GF-D8 (cell line): ENCODE results near the gene CCER1.

Experiments used
- DNase-seq: peaks from one replicate; lab custom pipeline; 2025; lab: John Stamatoyannopoulos, UW

The CCER1 gene

DNA sequence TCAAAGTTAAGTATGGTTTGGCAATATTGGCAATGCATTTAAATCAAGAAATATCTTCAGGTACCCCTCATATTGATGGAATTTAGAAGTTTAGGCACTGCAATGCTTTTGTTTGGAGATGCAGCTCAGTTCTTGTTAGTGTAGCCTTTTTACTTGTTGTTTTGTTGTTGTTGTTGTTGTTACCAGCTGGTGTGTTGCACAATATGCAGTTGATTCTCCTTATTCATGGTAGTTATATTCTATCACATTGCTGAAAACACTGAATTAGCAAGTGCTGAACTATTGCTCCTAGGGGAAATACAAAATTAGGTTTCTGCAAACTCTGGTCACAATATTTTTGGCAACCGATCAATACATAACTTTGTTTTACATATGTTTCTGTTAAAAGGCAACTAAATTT lies 34.8 kb downstream of the CCER1 start:
- no peak for DNase-seq

DNA sequence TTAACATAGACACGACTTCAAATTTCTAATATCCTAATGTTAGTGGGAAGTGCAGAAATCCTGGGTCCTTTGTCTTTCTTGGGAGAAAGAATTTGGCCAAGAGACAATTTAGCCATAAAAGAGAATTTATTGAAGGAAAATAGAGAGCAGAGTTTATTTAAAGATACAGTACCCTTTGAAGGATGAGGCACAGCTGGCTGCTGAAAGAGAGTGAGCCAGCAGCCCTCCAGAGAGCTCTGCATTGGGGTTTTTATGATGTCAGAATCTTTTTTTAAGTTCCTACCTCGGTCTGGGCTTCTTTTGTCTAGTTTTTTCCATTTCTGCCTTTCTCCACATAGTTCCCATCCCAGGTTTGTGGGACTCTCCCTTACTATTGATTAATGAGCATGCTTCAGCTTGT lies 37.5 kb downstream of the CCER1 start:
- no peak for DNase-seq

DNA sequence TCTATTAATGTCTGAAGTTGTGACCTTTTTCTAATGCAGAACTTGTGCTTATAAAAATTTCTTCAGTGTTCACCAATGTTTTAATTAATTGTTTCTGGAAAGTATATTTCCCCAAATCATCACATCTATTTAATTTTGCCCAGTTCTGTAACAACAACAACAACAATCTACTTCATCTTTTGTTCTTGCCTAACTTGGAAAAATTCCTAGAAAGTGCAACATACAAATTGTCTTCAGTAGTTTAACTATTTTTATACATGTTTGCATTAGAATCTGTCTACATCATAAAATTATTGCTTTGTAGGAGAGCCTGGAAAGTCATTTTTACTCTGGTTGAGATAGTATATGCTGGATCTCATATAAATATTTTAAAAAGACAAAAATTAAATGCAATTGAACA lies 38.5 kb downstream of the CCER1 start:
- DNase-seq: no peak

DNA sequence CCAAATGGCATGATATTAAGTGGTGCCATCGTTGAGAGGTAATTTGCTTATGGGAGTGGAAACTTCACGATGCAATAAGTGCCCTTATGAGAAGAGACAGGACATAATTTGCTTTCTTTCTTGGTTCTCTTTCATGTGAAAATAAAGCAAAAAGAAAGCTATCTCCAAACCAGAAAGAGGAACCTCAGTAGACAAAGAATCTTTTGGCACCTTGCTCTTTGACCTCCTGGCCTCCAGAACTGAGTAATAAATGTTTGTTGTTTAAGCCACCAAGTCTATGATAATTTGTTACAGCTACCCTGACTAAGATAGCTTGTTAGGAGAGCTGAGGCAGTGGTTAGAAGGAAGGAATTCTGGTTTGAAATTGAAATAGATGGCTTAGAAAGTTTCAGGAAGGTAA lies 39.6 kb downstream of the CCER1 start:
- DNase-seq: no peak

DNA sequence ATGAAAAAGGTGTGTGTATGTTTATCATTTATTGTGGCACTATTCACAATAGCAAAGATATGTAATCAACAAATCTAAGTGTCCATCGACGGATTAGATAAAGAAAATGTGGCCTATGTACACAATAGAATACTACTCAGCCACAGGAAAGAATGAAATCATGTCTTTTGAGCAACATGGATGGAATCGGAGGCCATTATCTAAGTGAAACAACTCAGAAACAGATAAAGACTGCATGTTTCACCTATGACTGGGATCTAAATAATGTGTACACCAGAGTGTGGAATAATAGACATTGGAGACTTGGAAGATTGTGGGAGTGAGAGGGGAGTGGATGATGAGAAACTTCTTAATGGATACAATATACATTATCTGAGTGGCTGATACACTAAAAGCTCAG lies 44.0 kb downstream of the CCER1 start:
- no peak for DNase-seq

DNA sequence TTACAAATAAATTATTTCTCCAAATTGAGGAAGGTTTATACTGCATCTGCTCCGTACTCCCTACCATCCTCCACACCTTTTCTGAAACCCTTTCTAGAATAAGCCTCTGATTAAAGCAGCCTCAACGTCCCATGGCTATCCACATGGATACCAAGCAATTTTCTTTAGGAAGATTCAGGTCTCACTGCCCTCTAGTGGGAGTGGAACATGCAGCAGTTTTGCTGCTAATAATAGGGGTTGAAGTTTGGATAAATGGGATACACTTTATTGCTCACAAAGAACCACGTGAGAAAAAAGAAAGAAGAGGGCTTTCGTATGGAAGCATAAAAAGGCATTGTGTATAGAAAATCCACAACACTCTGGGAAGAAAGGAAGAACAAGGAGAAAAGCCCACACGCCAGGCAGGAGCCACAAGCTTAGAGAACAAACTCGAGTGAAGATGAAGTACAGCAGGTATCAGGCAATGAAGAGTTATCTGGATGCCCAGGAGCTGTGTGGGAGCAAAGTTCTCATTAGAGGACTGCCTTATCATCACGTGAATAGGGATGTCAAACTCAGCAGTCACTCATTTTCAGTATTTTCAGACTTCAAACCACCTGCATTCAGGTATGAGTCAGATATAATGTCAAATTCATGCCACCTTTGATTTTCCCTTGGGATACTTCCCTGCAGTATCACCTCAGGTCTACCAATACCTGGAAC lies 45.8 kb downstream of the CCER1 start:
- DNase-seq: no peak

DNA sequence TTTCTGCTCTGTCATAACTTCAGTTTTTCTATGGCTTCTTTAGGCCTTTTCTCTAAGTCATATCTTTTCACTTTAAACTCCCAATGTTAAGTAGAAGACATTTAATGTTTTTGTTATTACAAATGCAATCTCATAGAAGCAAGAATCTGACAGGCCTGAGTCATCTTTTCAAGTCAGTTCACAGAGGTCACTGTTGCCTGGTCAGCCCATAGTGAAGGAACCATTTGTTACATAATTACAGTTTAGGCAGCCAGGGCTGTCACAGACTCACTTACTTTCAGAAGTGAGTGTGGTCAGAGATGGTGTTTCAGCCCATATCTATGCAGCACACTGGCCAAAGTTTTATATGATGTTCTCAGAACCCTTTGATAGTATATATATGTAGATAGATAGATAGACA lies 46.5 kb downstream of the CCER1 start:
- DNase-seq: no peak

DNA sequence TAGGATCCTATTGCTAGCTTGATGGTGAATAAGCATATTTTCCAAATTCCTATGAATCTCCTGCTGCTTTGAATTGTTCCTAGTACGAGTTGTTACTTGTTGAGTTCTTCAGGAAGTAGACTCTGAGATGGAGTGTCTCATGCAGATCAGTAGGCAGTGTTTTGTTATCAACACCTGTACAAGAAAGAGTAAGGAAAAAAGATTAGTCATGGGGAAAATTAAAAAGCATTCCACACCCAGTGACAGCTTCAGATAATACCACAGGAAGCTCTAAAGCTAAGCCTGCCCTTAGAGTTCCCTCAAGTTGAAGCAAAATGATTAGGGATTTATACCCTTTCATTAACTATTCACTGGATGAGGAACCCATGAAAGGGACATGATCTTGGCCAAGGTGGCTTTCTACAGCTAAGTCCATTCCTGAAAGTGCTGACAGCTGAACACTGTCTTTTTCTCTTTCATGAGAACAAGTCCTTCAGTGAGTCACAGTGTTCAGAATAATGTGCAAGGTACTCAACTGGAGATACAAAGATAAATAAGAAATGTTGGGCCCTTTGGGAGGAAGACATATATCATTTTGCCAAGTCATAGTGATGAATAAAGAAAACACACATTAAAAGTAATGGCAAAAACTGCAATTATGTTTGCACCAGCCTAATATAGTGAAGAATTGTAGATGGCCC lies 49.1 kb downstream of the CCER1 start:
- no peak for DNase-seq

DNA sequence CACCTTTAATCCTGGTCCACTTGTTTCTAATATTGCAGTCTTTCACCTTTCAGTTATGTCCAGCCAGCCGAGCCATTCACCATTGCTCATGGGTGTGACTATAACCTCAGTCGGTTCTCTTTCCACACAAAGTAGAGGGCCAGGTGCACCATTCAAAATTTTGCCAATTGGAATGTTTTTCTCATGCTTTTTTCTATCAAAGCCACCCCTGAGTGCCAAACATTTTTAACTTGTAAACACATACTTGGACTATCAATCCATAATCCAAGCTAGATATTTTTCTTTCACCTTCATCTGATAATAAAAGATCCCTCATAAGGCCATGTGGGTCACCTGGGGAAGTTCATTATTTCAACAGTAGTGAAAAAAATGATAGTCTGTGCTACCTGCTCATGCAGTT lies 52.4 kb downstream of the CCER1 start:
- no peak for DNase-seq
